PFSK-1 (cell line): ENCODE data around the gene FAM124B.

ENCODE experiments used
- POLR2AphosphoS5 ChIP-seq: IDR thresholded peaks from 2 replicates; pipeline ENCODE4 v1.6.1; 2012; ENCODE audit warnings: low read depth, mild to moderate bottlenecking, control low read depth, low read length, moderate library complexity
- SIN3A ChIP-seq: IDR thresholded peaks from 2 replicates; pipeline ENCODE4 v1.6.1; 2012; ENCODE audit warnings: mild to moderate bottlenecking, low read length, moderate library complexity, borderline replicate concordance; ENCODE audit not compliant: insufficient read depth
- TAF1 ChIP-seq: IDR thresholded peaks from 2 replicates; pipeline ENCODE4 v1.6.1; 2012; ENCODE audit warnings: low read length, control low read depth, borderline replicate concordance; ENCODE audit not compliant: insufficient read depth
- TF ChIP-seq, protein P1 (sequence below), 2 experiments: IDR thresholded peaks; 2 replicates each; pipeline versions ENCODE4 v1.6.1 to v1.8.0; 2011 to 2012; ENCODE audit warnings: low read depth in 2 of 2, low read length in 2 of 2, control low read depth in 1 of 2, inconsistent platforms in 1 of 2, mild to moderate bottlenecking in 1 of 2, moderate library complexity in 1 of 2; ENCODE audit not compliant: insufficient read depth in 1 of 2

DNA sequence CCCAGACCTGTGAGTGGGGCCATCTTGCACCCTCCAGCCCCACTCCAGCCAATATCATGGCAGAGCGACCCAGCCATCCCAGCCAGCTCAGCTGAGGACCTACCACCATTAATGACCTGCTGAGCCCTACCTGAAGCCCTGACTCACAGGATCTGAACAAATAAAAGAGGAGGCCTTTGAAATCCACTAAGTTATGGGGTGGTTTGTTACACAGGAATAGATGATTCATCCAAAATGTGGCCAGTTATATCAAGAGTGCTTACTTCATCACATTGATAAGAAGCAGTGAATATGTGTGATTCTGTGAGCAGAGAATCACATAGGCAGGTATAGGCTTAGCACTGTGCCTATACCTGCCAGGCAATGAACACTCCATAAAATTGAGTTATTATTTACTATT, 34.7 kb upstream of the FAM124B start:
- TF ChIP-seq SIN3A (no peak), POLR2AphosphoS5 (no peak), TAF1 (no peak)
- TF ChIP-seq, protein P1, sequence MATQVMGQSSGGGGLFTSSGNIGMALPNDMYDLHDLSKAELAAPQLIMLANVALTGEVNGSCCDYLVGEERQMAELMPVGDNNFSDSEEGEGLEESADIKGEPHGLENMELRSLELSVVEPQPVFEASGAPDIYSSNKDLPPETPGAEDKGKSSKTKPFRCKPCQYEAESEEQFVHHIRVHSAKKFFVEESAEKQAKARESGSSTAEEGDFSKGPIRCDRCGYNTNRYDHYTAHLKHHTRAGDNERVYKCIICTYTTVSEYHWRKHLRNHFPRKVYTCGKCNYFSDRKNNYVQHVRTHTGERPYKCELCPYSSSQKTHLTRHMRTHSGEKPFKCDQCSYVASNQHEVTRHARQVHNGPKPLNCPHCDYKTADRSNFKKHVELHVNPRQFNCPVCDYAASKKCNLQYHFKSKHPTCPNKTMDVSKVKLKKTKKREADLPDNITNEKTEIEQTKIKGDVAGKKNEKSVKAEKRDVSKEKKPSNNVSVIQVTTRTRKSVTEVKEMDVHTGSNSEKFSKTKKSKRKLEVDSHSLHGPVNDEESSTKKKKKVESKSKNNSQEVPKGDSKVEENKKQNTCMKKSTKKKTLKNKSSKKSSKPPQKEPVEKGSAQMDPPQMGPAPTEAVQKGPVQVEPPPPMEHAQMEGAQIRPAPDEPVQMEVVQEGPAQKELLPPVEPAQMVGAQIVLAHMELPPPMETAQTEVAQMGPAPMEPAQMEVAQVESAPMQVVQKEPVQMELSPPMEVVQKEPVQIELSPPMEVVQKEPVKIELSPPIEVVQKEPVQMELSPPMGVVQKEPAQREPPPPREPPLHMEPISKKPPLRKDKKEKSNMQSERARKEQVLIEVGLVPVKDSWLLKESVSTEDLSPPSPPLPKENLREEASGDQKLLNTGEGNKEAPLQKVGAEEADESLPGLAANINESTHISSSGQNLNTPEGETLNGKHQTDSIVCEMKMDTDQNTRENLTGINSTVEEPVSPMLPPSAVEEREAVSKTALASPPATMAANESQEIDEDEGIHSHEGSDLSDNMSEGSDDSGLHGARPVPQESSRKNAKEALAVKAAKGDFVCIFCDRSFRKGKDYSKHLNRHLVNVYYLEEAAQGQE (IDR thresholded peaks at IDR 0.05; ENCODE audit: insufficient read depth in 1 of 2, low read depth in 2 of 2, low read length in 2 of 2) = no peak
